Neural cell (in vitro differentiated cells): Measurements from ENCODE around the gene FHL3. TPM values are rescaled to one million over a fixed set of nuclear protein-coding genes. Genes with fewer than 3 reads are reported as not detected.

Experiments used
- H2AFZ ChIP-seq: fragments of 200-600, 300-800 bp; sonication (generic), shearing (Covaris generic); 2 replicates; pipeline ENCODE4 v1.6.0; 2014; ENCODE audit warnings: low read depth, mild to moderate bottlenecking, antibody characterized with exemption, low read length, moderate library complexity
- H3F3A ChIP-seq: fragments of 200-600 bp; shearing (Covaris generic); 2 replicates; pipeline ENCODE4 v1.6.1; 2016; ENCODE audit warnings: mild to moderate bottlenecking, moderate library complexity, mixed read lengths, antibody characterized with exemption, low read length; ENCODE audit not compliant: insufficient read depth, poor library complexity, severe bottlenecking
- H3K27ac ChIP-seq: fragments of 200-600, 300-800 bp; sonication (generic), shearing (Covaris generic); 2 replicates; pipeline ENCODE4 v1.5.1; 2014; ENCODE audit warnings: mild to moderate bottlenecking, low read length, moderate library complexity
- H3K27me3 ChIP-seq: fragments of 300-800, 200-600 bp; sonication (generic), shearing (Covaris generic); 2 replicates; pipeline ENCODE4 v1.6.0; 2014; ENCODE audit warnings: mild to moderate bottlenecking, low read depth, low read length, moderate library complexity; ENCODE audit not compliant: insufficient read depth
- H3K36me3 ChIP-seq: fragments of 300-800, 200-600 bp; sonication (generic), shearing (Covaris generic); 2 replicates; pipeline ENCODE4 v1.5.1; 2014; ENCODE audit warnings: mild to moderate bottlenecking, antibody characterized with exemption, low read length, moderate library complexity; ENCODE audit not compliant: insufficient read depth
- H3K4me2 ChIP-seq: fragments of 300-800, 200-600 bp; sonication (generic), shearing (Covaris generic); 2 replicates; pipeline ENCODE4 v1.6.0; 2014; ENCODE audit warnings: mild to moderate bottlenecking, low read length
- H3K4me3 ChIP-seq: fragments of 300-800, 200-600 bp; sonication (generic), shearing (Covaris generic); 2 replicates; pipeline ENCODE4 v1.5.1; 2014; ENCODE audit warnings: mild to moderate bottlenecking, low read length, moderate library complexity
- H3K79me2 ChIP-seq: fragments of 200-600 bp; shearing (Covaris generic); replicated peaks from 2 replicates; pipeline ENCODE4 v1.6.0; 2014; ENCODE audit warnings: mild to moderate bottlenecking, low read length, moderate library complexity; ENCODE audit not compliant: insufficient read depth
- H3K9ac ChIP-seq: fragments of 300-800, 200-600 bp; sonication (generic), shearing (Covaris generic); 2 replicates; pipeline ENCODE4 v1.6.1; 2016; ENCODE audit warnings: mild to moderate bottlenecking, low read length, mixed read lengths
- H3K9me2 ChIP-seq: fragments of 200-600 bp; shearing (Covaris generic); 2 replicates; pipeline ENCODE4 v1.6.1; 2016; ENCODE audit warnings: mild to moderate bottlenecking, low read length, mixed read lengths; ENCODE audit not compliant: insufficient read depth
- H3K9me3 ChIP-seq: fragments of 200-600, 300-800 bp; sonication (generic), shearing (Covaris generic); 2 replicates; pipeline ENCODE4 v1.6.1; 2016; ENCODE audit warnings: mild to moderate bottlenecking, mixed run types, low read length, moderate library complexity, mixed read lengths
- H4K20me1 ChIP-seq: fragments of 200-600 bp; shearing (Covaris generic); 2 replicates; pipeline ENCODE4 v1.6.1; 2016; ENCODE audit warnings: mild to moderate bottlenecking, mixed run types; ENCODE audit not compliant: insufficient read depth
- EP300 ChIP-seq: fragments of 450-650 bp; conservative IDR thresholded peaks from 2 replicates; pipeline ENCODE4 v1.6.1; 2014; ENCODE audit warnings: antibody characterized with exemption, mild to moderate bottlenecking, moderate library complexity; ENCODE audit not compliant: poor library complexity, severe bottlenecking
- EZH2 ChIP-seq: fragments of 200-600, 300-800 bp; shearing (Covaris generic), sonication (generic); IDR thresholded peaks from 2 replicates; pipeline ENCODE4 v1.6.1; 2014; ENCODE audit warnings: antibody characterized with exemption, low read length, borderline replicate concordance, mild to moderate bottlenecking; ENCODE audit not compliant: insufficient read depth, poor library complexity, severe bottlenecking
- MXI1 ChIP-seq: fragments of 450-650 bp; conservative IDR thresholded peaks from 2 replicates; pipeline ENCODE4 v1.6.1; 2014; ENCODE audit warnings: antibody characterized with exemption, mild to moderate bottlenecking; ENCODE audit not compliant: poor library complexity, severe bottlenecking
- POLR2AphosphoS5 ChIP-seq: IDR thresholded peaks from 2 replicates; pipeline ENCODE4 v1.6.1; 2012
- RAD21 ChIP-seq: fragments of 450-650 bp; conservative IDR thresholded peaks from 2 replicates; pipeline ENCODE4 v1.6.1; 2014; ENCODE audit warnings: antibody characterized with exemption, mild to moderate bottlenecking, moderate library complexity
- SMC3 ChIP-seq: fragments of 450-650 bp; conservative IDR thresholded peaks from 2 replicates; pipeline ENCODE4 v1.6.1; 2014; ENCODE audit warnings: antibody characterized with exemption, mild to moderate bottlenecking, moderate library complexity; ENCODE audit not compliant: poor library complexity
- TAF1 ChIP-seq: IDR thresholded peaks from 2 replicates; pipeline ENCODE4 v1.6.1; 2012; ENCODE audit warnings: low read depth
- polyA plus RNA-seq: library from polyadenylated mRNA; depleted of rRNA; stranded (reverse); fragments of >200 nt; gene quantifications from 2 replicates; pipeline ENCODE4 v1.2.3, GENCODE V29; 2014
- TF ChIP-seq, protein P1 (sequence below): IDR thresholded peaks from 2 replicates; pipeline ENCODE4 v1.6.1; 2012; ENCODE audit warnings: borderline replicate concordance
- TF ChIP-seq, protein P2 (sequence below): fragments of 450-650 bp; IDR thresholded peaks from 2 replicates; pipeline ENCODE4 v1.5.1; 2014; ENCODE audit warnings: antibody characterized with exemption, mild to moderate bottlenecking, moderate library complexity; ENCODE audit not compliant: poor library complexity, severe bottlenecking

Gene FHL3
- polyA plus RNA-seq, 1 donor from 2014 or later = 3.5 TPM

GRCh38 chr1:38000529-38001455 is 4.5 kb downstream of the FHL3 start (continued):
- TF ChIP-seq EZH2 (no peak), SMC3 (no peak)

GRCh38 chr1:38000233-38000528 is 5.1 kb downstream of the FHL3 start:
- H3K4me2 ChIP-seq = no peak overlapping the region
- no peaks in the 10 kb centered on the region for H3K9me3 ChIP-seq
- H2AFZ ChIP-seq = no peak overlapping the region
- no peaks in the 10 kb centered on the region for H3F3A ChIP-seq
- TF ChIP-seq TAF1 = no peak
- TF ChIP-seq MXI1 = no peak
- H3K9ac ChIP-seq = peak overlapping the region; percentile 1
- no peaks in the 10 kb centered on the region for H4K20me1 ChIP-seq
- peaks cover 16% of the 10 kb centered on the region for H3K27me3 ChIP-seq
- no peaks in the 10 kb centered on the region for H3K9me2 ChIP-seq
- no peak overlapping the region for H3K4me3 ChIP-seq
- H3K79me2 ChIP-seq = no peaks in the 10 kb centered on the region
- no peak overlapping the region for H3K27ac ChIP-seq
- H3K36me3 ChIP-seq = no peaks in the 10 kb centered on the region

DNA sequence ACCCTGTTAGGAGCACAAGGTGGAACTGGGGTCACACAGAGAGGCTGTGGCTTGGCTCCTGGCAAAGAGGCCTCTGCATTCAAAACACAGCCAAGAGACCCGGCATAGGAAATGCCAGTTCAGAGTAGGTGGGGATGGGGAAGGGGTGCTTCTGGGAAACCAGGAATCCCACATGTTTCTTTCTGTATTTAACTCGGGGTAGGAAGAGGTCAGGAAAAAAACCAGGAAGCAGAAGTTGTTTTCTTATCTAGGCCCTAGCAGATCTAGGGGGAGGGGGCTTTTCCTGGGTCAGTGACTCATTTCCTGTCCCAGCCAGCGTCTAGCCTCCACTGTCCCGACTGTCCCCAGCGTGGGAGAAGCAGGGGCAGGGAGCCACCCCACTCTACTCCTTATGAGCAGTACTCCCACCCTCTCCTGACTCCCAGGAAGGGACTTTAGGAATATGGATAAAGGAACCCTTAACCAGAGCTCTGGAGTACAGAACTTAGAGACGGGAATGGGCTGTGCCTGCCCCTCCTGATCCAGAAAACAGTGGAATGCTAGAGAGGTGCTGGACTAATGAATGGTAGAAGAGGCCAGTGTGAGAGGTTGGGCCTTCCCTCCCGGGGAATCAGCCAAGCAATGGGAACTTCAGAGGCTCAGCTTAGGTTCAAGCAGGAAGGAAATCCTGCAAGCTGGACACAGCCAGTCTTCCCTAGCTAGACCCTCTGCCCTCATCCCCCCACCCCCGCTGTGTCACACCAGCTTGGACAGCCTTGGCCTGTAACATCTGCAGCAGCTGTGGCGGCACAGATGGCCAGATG is 5.7 kb downstream of the FHL3 start:
- H3K79me2 ChIP-seq = no peaks in the 10 kb centered on the region
- no peaks in the 10 kb centered on the region for H3F3A ChIP-seq
- H4K20me1 ChIP-seq = no peaks in the 10 kb centered on the region
- no peaks in the 10 kb centered on the region for H3K36me3 ChIP-seq
- no peak overlapping the region for H2AFZ ChIP-seq
- TF ChIP-seq POLR2AphosphoS5 = no peak
- no peak for TF ChIP-seq TAF1
- TF ChIP-seq MXI1 = no peak
- TF ChIP-seq, protein P1, sequence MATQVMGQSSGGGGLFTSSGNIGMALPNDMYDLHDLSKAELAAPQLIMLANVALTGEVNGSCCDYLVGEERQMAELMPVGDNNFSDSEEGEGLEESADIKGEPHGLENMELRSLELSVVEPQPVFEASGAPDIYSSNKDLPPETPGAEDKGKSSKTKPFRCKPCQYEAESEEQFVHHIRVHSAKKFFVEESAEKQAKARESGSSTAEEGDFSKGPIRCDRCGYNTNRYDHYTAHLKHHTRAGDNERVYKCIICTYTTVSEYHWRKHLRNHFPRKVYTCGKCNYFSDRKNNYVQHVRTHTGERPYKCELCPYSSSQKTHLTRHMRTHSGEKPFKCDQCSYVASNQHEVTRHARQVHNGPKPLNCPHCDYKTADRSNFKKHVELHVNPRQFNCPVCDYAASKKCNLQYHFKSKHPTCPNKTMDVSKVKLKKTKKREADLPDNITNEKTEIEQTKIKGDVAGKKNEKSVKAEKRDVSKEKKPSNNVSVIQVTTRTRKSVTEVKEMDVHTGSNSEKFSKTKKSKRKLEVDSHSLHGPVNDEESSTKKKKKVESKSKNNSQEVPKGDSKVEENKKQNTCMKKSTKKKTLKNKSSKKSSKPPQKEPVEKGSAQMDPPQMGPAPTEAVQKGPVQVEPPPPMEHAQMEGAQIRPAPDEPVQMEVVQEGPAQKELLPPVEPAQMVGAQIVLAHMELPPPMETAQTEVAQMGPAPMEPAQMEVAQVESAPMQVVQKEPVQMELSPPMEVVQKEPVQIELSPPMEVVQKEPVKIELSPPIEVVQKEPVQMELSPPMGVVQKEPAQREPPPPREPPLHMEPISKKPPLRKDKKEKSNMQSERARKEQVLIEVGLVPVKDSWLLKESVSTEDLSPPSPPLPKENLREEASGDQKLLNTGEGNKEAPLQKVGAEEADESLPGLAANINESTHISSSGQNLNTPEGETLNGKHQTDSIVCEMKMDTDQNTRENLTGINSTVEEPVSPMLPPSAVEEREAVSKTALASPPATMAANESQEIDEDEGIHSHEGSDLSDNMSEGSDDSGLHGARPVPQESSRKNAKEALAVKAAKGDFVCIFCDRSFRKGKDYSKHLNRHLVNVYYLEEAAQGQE = no peak
- no peak for TF ChIP-seq EP300
- no peak for TF ChIP-seq EZH2
- TF ChIP-seq RAD21 = no peak
- TF ChIP-seq, protein P2, sequence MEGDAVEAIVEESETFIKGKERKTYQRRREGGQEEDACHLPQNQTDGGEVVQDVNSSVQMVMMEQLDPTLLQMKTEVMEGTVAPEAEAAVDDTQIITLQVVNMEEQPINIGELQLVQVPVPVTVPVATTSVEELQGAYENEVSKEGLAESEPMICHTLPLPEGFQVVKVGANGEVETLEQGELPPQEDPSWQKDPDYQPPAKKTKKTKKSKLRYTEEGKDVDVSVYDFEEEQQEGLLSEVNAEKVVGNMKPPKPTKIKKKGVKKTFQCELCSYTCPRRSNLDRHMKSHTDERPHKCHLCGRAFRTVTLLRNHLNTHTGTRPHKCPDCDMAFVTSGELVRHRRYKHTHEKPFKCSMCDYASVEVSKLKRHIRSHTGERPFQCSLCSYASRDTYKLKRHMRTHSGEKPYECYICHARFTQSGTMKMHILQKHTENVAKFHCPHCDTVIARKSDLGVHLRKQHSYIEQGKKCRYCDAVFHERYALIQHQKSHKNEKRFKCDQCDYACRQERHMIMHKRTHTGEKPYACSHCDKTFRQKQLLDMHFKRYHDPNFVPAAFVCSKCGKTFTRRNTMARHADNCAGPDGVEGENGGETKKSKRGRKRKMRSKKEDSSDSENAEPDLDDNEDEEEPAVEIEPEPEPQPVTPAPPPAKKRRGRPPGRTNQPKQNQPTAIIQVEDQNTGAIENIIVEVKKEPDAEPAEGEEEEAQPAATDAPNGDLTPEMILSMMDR = no peak
- TF ChIP-seq SMC3 = no peak
- no peak overlapping the region for H3K4me3 ChIP-seq
- H3K27ac ChIP-seq = no peak overlapping the region
- H3K9me2 ChIP-seq = no peaks in the 10 kb centered on the region
- H3K4me2 ChIP-seq = no peak overlapping the region
- H3K9me3 ChIP-seq = no peaks in the 10 kb centered on the region
- H3K27me3 ChIP-seq = peaks cover 13% of the 10 kb centered on the region
- peak overlapping the region; percentile 1 for H3K9ac ChIP-seq
